ENCODE data around the gene ASB1. TPM values are rescaled to one million over a fixed set of nuclear protein-coding genes. Genes with fewer than 3 reads are reported as not detected.

The ASB1 gene
- total and polyA plus RNA-seq, 2 of the 13 experiments (the other 11 are each of a cell fraction or from before 2014, with no cell fraction given), result 48.6 to 49.2 TPM

DNA sequence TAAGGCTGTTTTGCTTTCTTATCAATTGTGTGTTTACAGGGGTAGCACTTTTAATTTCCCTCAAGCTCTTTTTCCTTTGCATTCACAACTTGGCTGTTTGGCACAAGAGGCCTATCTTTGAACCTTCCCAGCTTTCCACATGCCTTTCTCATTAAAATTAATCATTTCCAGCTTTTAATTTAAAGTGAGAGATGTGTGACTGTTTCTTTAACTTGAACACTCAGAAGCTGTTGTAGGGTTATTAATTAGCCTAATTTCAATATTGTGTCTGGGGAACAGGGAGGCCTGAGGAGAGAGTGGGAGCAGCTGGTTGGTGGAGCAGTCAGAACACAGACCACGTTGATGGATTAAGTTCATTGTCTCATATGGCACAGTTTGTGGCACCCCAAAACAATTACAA lies 4.7 kb downstream of the ASB1 start (continued):
- TF ChIP-seq, protein P1, sequence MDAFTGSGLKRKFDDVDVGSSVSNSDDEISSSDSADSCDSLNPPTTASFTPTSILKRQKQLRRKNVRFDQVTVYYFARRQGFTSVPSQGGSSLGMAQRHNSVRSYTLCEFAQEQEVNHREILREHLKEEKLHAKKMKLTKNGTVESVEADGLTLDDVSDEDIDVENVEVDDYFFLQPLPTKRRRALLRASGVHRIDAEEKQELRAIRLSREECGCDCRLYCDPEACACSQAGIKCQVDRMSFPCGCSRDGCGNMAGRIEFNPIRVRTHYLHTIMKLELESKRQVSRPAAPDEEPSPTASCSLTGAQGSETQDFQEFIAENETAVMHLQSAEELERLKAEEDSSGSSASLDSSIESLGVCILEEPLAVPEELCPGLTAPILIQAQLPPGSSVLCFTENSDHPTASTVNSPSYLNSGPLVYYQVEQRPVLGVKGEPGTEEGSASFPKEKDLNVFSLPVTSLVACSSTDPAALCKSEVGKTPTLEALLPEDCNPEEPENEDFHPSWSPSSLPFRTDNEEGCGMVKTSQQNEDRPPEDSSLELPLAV (CRISPR knock-in tag; conservative IDR thresholded peaks at IDR 0.05; ENCODE audit: low read depth), result no peak
- TF ChIP-seq, protein P2, sequence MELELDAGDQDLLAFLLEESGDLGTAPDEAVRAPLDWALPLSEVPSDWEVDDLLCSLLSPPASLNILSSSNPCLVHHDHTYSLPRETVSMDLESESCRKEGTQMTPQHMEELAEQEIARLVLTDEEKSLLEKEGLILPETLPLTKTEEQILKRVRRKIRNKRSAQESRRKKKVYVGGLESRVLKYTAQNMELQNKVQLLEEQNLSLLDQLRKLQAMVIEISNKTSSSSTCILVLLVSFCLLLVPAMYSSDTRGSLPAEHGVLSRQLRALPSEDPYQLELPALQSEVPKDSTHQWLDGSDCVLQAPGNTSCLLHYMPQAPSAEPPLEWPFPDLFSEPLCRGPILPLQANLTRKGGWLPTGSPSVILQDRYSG (CRISPR knock-in tag; IDR thresholded peaks at IDR 0.05), result no peak
- TF ChIP-seq, protein P3, sequence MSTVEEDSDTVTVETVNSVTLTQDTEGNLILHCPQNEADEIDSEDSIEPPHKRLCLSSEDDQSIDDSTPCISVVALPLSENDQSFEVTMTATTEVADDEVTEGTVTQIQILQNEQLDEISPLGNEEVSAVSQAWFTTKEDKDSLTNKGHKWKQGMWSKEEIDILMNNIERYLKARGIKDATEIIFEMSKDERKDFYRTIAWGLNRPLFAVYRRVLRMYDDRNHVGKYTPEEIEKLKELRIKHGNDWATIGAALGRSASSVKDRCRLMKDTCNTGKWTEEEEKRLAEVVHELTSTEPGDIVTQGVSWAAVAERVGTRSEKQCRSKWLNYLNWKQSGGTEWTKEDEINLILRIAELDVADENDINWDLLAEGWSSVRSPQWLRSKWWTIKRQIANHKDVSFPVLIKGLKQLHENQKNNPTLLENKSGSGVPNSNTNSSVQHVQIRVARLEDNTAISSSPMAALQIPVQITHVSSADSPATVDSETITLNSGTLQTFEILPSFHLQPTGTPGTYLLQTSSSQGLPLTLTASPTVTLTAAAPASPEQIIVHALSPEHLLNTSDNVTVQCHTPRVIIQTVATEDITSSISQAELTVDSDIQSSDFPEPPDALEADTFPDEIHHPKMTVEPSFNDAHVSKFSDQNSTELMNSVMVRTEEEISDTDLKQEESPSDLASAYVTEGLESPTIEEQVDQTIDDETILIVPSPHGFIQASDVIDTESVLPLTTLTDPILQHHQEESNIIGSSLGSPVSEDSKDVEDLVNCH (CRISPR knock-in tag; IDR thresholded peaks at IDR 0.05), result no peak

DNA sequence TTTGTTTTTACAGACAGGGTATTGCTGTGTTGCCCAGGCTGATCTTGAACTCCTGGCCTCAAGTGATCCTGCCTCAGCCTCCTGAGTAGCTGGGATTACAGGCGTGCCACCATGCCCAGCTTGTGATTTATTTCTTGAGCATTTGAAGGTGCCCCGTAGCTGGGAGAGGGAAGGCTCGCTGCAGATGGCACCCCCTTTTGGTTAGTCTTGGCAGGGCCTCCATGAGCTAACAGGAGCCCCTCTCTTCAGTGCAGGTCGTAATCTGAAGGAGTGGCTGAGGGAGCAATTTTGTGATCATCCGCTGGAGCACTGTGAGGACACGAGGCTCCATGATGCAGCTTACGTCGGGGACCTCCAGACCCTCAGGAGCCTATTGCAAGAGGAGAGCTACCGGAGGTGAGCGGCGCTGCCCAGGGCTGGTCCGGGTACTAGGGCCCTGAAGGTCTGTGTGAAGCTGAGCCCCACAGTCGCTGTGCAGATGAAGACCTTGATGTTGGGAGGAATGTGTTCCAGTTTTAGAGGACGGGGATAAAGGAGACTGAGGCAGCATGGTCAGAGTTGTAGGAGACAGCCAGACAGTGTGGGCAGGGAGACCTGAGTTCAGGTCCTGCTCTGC lies 6.7 kb downstream of the ASB1 start:
- Histone ChIP-seq H3K4me2 (ENCODE audit: low read depth, low read length) (no peak overlapping the region; the same call in 1 of the 2 replicates), H3K36me3 (replicated peaks in 1 of 2; ENCODE audit: control insufficient read depth in 1 of 2, insufficient read depth in 2 of 2, low read length in 2 of 2) (peaks cover 30 to 58% of the 10 kb centered on the region in 2 experiments), H3K79me2 (ENCODE audit: insufficient read depth, low read length) (peaks cover 89% of the 10 kb centered on the region), H3K27ac (ENCODE audit: extremely low read length, insufficient read depth, low read length) (peak overlapping the region; percentile 65), H3K9me3 (ENCODE audit: low read length) (no peaks in the 10 kb centered on the region), H2AFZ (ENCODE audit: low read length) (no peak overlapping the region), H3K9ac (ENCODE audit: insufficient read depth, low read depth, low read length) (no peak overlapping the region), H3K4me1 (ENCODE audit: insufficient read depth, low read length) (peaks cover 69% of the 10 kb centered on the region), H3K4me3 (replicated peaks in 1 of 3; ENCODE audit: insufficient read depth in 1 of 3, low read depth in 2 of 3, low read length in 3 of 3) (no peak overlapping the region), H3K27me3 (ENCODE audit: control insufficient read depth in 1 of 2, insufficient read depth in 2 of 2, low read length in 2 of 2) (no peaks in the 10 kb centered on the region), H4K20me1 (ENCODE audit: insufficient read depth, low read length) (peaks cover 18% of the 10 kb centered on the region)
- 97% methylated on average over 14 of the region's 14 CpGs for WGBS (ENCODE audit: low lambda C conversion rate)
- ChIA-PET CTCF (ENCODE audit: low intra/inter-chr PET ratio, low total read pairs) (no interaction called here), POLR2A (no interaction called here)
- no TSS peak for BruUV-seq (replicated peaks)
- in situ Hi-C loops (cut with HindIII; ENCODE audit: extremely low pct_ligation_motif_present, low pct_unique_long_range_greater_than_20kb), result no loop called here
- ATAC-seq (no peak), FAIRE-seq (no peak), DNase-seq (ENCODE audit: low spot score) (no peak)
- intact Hi-C loops (cut with micrococcal nuclease; ENCODE audit: unreplicated experiment), result no loop called here
- TF ChIP-seq ZNF75D (CRISPR knock-in tag; IDR thresholded peaks at IDR 0.05; ENCODE audit: borderline replicate concordance) (0 out of 2 replicates have a peak, but pooled peaks have one; percentile 25), ZNF121 (CRISPR knock-in tag; IDR thresholded peaks at IDR 0.05) (peak; percentile 68; the same call in 1 of the 2 replicates), ZNF883 (CRISPR knock-in tag; IDR thresholded peaks at IDR 0.05; ENCODE audit: not compliant biosample characterization) (no peak), ZNF207 (IDR thresholded peaks at IDR 0.05; ENCODE audit: borderline replicate concordance) (no peak), DPF2 (CRISPR knock-in tag; IDR thresholded peaks at IDR 0.05; ENCODE audit: borderline replicate concordance, low read depth) (no peak), CBX2 (IDR thresholded peaks at IDR 0.05; ENCODE audit: low read depth, low read length) (no peak), CBX2 (CRISPR knock-in tag; IDR thresholded peaks at IDR 0.05; ENCODE audit: low read depth) (no peak), ZNF839 (CRISPR knock-in tag; IDR thresholded peaks at IDR 0.05; ENCODE audit: borderline replicate concordance) (0 out of 2 replicates have a peak, but pooled peaks have one; percentile 21), ZFP36L1 (CRISPR knock-in tag; IDR thresholded peaks at IDR 0.05) (no peak), KLF16 (CRISPR knock-in tag; IDR thresholded peaks at IDR 0.05) (no peak), DNMT3B (CRISPR knock-in tag; conservative IDR thresholded peaks at IDR 0.05) (no peak)
- TF ChIP-seq, protein P4, sequence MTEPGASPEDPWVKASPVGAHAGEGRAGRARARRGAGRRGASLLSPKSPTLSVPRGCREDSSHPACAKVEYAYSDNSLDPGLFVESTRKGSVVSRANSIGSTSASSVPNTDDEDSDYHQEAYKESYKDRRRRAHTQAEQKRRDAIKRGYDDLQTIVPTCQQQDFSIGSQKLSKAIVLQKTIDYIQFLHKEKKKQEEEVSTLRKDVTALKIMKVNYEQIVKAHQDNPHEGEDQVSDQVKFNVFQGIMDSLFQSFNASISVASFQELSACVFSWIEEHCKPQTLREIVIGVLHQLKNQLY (CRISPR knock-in tag; IDR thresholded peaks at IDR 0.05), result no peak
- TF ChIP-seq, protein P5, sequence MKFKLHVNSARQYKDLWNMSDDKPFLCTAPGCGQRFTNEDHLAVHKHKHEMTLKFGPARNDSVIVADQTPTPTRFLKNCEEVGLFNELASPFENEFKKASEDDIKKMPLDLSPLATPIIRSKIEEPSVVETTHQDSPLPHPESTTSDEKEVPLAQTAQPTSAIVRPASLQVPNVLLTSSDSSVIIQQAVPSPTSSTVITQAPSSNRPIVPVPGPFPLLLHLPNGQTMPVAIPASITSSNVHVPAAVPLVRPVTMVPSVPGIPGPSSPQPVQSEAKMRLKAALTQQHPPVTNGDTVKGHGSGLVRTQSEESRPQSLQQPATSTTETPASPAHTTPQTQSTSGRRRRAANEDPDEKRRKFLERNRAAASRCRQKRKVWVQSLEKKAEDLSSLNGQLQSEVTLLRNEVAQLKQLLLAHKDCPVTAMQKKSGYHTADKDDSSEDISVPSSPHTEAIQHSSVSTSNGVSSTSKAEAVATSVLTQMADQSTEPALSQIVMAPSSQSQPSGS (CRISPR knock-in tag; IDR thresholded peaks at IDR 0.05), result no peak

All from HepG2 (cell line).